Ascending aorta (tissue), 2 donors: ENCODE measurements around the gene G0S2. TPM values are rescaled to one million over a fixed set of nuclear protein-coding genes. Genes with fewer than 3 reads are reported as not detected.

Experiments used
- DNase-seq, 2 donors: peaks; one replicate each; pipeline ENCODE4 v3.0.0-alpha.2; 2019; ENCODE audit warnings: low spot score in 2 of 2
- H3K27ac ChIP-seq, 2 donors: fragments of 200-600 bp; sonication (generic); one replicate each; pipeline ENCODE4 v1.5.1; 2016 to 2017; ENCODE audit warnings: mild to moderate bottlenecking in 1 of 2
- H3K27me3 ChIP-seq: fragments of 200-600 bp; sonication (generic); one replicate; pipeline ENCODE4 v1.5.1; 2017
- H3K36me3 ChIP-seq, 2 donors: fragments of 200-600 bp; sonication (generic); one replicate each; pipeline ENCODE4 v1.5.1; 2016
- H3K4me1 ChIP-seq, 2 donors: fragments of 200-600 bp; sonication (generic); one replicate each; pipeline ENCODE4 v1.5.1; 2016 to 2017; ENCODE audit warnings: mild to moderate bottlenecking in 1 of 2
- H3K4me3 ChIP-seq, 2 donors: fragments of 200-600 bp; sonication (generic); one replicate each; pipeline ENCODE4 v1.5.1; 2016 to 2017; ENCODE audit warnings: mild to moderate bottlenecking in 1 of 2
- H3K9me3 ChIP-seq, 2 donors: fragments of 200-600 bp; sonication (generic); one replicate each; pipeline ENCODE4 v1.5.1; 2016
- intact Hi-C: fragments of 100-400 bp; cut with DNase I; formaldehyde crosslinking; loops from one replicate; pipeline ENCODE4 v1.15.1; 2023
- total RNA-seq: library from RNA; depleted of rRNA; stranded (reverse); fragments of >200 nt; gene quantifications from one replicate; pipeline ENCODE4 v1.1.0, GENCODE V29; 2016
- TF ChIP-seq, protein P1 (sequence below), 3 experiments: fragments of 200-600 bp in 2 of 3; fragments of 450-650 bp in 1 of 3; sonication (generic) in 2 of 3; IDR thresholded peaks; one replicate each; pipeline ENCODE4 v1.5.1; 2016 to 2019; ENCODE audit warnings: antibody characterized with exemption in 3 of 3, mild to moderate bottlenecking in 1 of 3, moderate library complexity in 1 of 3

Gene G0S2
- total RNA-seq, 1 donor from 2014 or later = 15.1 TPM

DNA sequence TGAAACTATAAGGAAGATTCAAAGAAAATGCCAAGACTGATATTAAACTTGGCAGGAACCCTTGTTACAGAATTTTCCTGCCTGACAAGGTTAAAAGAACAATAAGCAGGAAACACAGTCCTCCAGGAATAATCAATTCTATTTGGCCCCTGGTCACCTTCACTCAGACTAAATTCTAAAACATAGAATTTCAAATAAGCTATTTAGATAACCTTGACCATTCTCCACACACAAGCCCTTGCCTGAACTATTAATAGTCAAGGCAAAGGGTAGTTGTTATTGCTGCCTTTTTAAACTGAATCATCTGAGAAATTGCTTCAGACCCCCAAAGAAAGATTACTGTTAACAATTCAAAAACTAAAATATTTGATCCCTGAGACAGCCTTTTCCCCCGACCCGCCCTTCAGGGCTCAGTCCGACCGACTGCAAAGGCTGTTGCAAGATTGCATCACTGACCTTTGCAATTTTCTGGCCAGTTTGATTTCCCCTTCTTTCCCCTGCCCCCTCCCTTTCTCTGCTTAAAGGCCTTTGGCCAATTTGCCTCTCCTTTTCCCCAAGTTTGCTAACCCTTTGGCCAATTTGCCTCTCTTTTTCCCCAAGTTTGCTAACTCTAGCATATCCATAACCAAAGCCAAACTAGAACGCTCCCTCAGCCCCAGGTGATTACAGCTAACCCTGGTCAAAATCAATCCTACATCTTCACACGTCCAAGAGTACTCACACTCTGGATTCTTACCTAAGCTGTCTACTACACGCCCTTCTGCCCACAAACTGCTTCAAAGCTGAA, 1.4 kb upstream of the G0S2 start:
- Histone ChIP-seq H3K4me3 (no peak overlapping the region), H3K27me3 (no peaks in the 10 kb centered on the region), H3K4me1 (peaks cover 4 to 11% of the 10 kb centered on the region in 2 donors), H3K36me3 (no peaks in the 10 kb centered on the region), H3K27ac (no peak overlapping the region), H3K9me3 (no peaks in the 10 kb centered on the region)
- TF ChIP-seq, protein P1, sequence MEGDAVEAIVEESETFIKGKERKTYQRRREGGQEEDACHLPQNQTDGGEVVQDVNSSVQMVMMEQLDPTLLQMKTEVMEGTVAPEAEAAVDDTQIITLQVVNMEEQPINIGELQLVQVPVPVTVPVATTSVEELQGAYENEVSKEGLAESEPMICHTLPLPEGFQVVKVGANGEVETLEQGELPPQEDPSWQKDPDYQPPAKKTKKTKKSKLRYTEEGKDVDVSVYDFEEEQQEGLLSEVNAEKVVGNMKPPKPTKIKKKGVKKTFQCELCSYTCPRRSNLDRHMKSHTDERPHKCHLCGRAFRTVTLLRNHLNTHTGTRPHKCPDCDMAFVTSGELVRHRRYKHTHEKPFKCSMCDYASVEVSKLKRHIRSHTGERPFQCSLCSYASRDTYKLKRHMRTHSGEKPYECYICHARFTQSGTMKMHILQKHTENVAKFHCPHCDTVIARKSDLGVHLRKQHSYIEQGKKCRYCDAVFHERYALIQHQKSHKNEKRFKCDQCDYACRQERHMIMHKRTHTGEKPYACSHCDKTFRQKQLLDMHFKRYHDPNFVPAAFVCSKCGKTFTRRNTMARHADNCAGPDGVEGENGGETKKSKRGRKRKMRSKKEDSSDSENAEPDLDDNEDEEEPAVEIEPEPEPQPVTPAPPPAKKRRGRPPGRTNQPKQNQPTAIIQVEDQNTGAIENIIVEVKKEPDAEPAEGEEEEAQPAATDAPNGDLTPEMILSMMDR (IDR thresholded peaks at IDR 0.05) = no peak
- DNase-seq = no peak
- intact Hi-C loops = no loop called here

DNA sequence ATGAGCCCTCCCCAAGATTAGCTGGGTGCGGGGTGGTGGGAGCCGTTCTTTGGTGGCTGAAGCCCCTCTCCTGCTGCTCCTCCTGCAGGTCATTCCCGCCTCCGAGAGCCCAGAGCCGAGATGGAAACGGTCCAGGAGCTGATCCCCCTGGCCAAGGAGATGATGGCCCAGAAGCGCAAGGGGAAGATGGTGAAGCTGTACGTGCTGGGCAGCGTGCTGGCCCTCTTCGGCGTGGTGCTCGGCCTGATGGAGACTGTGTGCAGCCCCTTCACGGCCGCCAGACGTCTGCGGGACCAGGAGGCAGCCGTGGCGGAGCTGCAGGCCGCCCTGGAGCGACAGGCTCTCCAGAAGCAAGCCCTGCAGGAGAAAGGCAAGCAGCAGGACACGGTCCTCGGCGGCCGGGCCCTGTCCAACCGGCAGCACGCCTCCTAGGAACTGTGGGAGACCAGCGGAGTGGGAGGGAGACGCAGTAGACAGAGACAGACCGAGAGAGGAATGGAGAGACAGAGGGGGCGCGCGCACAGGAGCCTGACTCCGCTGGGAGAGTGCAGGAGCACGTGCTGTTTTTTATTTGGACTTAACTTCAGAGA, 448 bp downstream of the G0S2 start:
- Histone ChIP-seq H3K4me3 (peak overlapping the region; percentile 65 to 76), H3K9me3 (no peaks in the 10 kb centered on the region), H3K36me3 (no peaks in the 10 kb centered on the region), H3K27ac (peak overlapping the region; percentile 5 to 13), H3K27me3 (no peaks in the 10 kb centered on the region), H3K4me1 (peaks cover 4 to 11% of the 10 kb centered on the region in 2 donors)
- TF ChIP-seq, protein P1 (IDR thresholded peaks at IDR 0.05) = no peak
- no peak for DNase-seq
- intact Hi-C loops = no loop called here

DNA sequence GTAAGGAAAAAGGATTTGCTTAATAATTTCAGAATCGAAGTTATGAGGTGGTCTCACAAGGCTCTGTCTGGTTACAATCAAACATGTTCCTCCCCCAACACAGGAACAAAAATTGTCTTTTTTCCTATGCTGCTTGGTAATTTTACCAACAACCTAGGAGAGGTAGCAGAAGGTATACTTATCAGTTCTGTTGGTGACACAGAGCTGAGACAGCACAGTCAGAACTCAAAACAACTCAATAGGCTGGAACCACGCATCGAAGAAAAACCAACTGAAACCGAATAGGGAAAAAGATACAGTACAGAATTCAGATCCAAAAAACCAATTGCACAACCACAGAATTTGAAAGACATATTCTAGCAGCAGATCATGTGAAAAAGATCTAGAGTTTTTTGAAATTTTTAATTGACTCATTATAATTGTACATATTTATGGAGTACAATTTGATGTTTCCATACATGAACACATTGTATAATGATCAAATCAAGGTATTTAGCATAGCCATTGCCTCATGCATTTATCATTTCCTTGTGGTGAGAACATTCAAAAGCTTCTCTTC, 3.8 kb downstream of the G0S2 start:
- intact Hi-C loops = no loop called here
- TF ChIP-seq, protein P1 (IDR thresholded peaks at IDR 0.05) = no peak
- no peak for DNase-seq

DNA sequence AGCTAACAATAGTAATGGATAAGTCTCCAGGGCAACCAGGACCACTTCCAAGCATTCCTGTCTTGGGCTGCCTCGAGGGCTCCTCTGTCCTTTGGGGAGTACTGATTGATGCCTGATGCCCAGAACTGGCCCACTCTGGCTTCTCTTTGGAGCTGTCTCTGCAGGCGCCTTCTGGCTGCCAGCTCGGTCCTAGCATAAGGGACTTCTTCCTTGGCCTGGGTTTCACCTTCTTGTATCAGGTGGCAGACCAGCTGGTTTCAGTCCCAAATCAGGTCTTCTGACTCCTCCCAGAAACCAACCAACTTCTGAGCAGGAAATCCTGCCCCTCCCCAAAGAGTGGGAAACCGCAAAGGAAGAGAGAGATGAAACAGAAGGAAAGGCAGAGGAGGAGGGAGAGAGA, 10.6 kb downstream of the G0S2 start:
- intact Hi-C loops = no loop called here
- TF ChIP-seq, protein P1 (IDR thresholded peaks at IDR 0.05) = no peak
- DNase-seq = no peak
- Histone ChIP-seq H3K27me3 (no peaks in the 10 kb centered on the region), H3K36me3 (no peaks in the 10 kb centered on the region), H3K4me3 (no peak overlapping the region), H3K27ac (no peak overlapping the region), H3K9me3 (no peaks in the 10 kb centered on the region), H3K4me1 (no peaks in the 10 kb centered on the region)

More for the DNA sequence above, 3.8 kb downstream of the G0S2 start:
- Histone ChIP-seq H3K27me3 (no peaks in the 10 kb centered on the region), H3K9me3 (no peaks in the 10 kb centered on the region), H3K36me3 (no peaks in the 10 kb centered on the region), H3K27ac (no peak overlapping the region), H3K4me1 (peaks cover 4 to 11% of the 10 kb centered on the region in 2 donors), H3K4me3 (no peak overlapping the region)

DNA sequence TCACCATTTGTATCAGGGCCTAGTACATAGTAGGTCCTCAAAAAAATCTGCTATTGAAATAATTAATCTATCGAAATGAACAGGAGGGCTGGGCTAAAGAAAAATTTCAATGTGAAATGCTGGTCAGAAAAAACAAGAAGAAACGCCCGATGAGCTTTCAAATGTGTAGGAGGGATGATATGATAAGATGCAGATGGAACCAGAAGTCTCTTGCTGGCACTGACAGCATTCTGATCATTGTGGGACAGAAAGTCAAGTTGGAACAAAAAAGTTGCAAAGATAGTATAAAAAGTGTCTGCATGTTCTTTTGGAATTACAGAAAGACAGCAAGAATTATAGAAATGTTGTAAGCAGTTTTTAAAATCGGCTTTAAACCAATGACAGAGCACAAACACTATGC, 11.1 kb downstream of the G0S2 start:
- intact Hi-C loops = no loop called here
- TF ChIP-seq, protein P1 (IDR thresholded peaks at IDR 0.05) = no peak
- no peak for DNase-seq

More for the DNA sequence above, 11.1 kb downstream of the G0S2 start:
- H3K27me3 ChIP-seq = no peaks in the 10 kb centered on the region
- no peaks in the 10 kb centered on the region for H3K36me3 ChIP-seq
- H3K27ac ChIP-seq = no peak overlapping the region
- H3K4me1 ChIP-seq = no peaks in the 10 kb centered on the region
- H3K4me3 ChIP-seq = no peak overlapping the region
- no peaks in the 10 kb centered on the region for H3K9me3 ChIP-seq
